Panc1 (cell line): ENCODE results near the gene ATP2B2. TPM values are rescaled to one million over a fixed set of nuclear protein-coding genes. Genes with fewer than 3 reads are reported as not detected.

ENCODE experiments used
- ATAC-seq: fragments of 200-7000 bp; cut with Tn5 transposase; 2 replicates; pipeline ENCODE4 v1.9.1; 2020; ENCODE audit warnings: mild to moderate bottlenecking, moderate library complexity
- BruUV-seq: library from RNA; stranded (reverse); fragments of 400-500 nt; replicated peaks from 2 replicates; lab custom pipeline; 2021; lab: Mats Ljungman, UMichigan
- CTCF ChIA-PET: fragments of 300-600 bp; sonication (Branson Sonifier 250); formaldehyde crosslinking; loops from one replicate; lab custom pipeline; 2022; ENCODE audit warnings: antibody characterized with exemption; lab: Charles Lee
- POLR2A ChIA-PET: fragments of 300-600 bp; sonication (Branson Sonifier 250); formaldehyde crosslinking; loops from one replicate; lab custom pipeline; 2022; ENCODE audit warnings: antibody characterized with exemption; lab: Charles Lee
- DNase-seq: peaks from one replicate; pipeline ENCODE4 v3.0.0-alpha.2; 2010; ENCODE audit warnings: low read depth, low spot score
- H3K27ac ChIP-seq: 2 replicates; pipeline ENCODE4 v1.5.1; 2011; ENCODE audit warnings: mild to moderate bottlenecking, low read length, inconsistent platforms
- H3K27me3 ChIP-seq: fragments of 200-500 bp; sonication (Bioruptor generic); 2 replicates; pipeline ENCODE4 v1.6.0; 2014; ENCODE audit warnings: low read length, inconsistent platforms; ENCODE audit not compliant: control insufficient read depth, insufficient read depth
- H3K36me3 ChIP-seq: fragments of 200-500 bp; sonication (Bioruptor generic); 2 replicates; pipeline ENCODE4 v1.5.1; 2014; ENCODE audit warnings: inconsistent platforms, mild to moderate bottlenecking, low read length, moderate library complexity; ENCODE audit not compliant: control insufficient read depth, insufficient read depth
- H3K4me1 ChIP-seq: 2 replicates; pipeline ENCODE4 v1.5.1; 2011; ENCODE audit warnings: inconsistent platforms, mild to moderate bottlenecking, low read length, moderate library complexity; ENCODE audit not compliant: control insufficient read depth, insufficient read depth
- H3K4me3 ChIP-seq, 2 experiments: 2 replicates each; pipeline ENCODE4 v1.5.1; 2011 to 2012; ENCODE audit warnings: low read depth in 2 of 2, low read length in 2 of 2, mild to moderate bottlenecking in 2 of 2, inconsistent platforms in 1 of 2, moderate library complexity in 1 of 2
- H3K9me3 ChIP-seq: fragments of 200-500 bp; sonication (Bioruptor generic); 2 replicates; pipeline ENCODE4 v1.5.1; 2014; ENCODE audit warnings: low read depth, mild to moderate bottlenecking, inconsistent platforms, low read length, moderate library complexity; ENCODE audit not compliant: control insufficient read depth, insufficient read depth
- POLR2AphosphoS5 ChIP-seq: IDR thresholded peaks from 2 replicates; pipeline ENCODE4 v1.6.1; 2012; ENCODE audit warnings: mild to moderate bottlenecking, low read depth, low read length, moderate library complexity
- SIN3A ChIP-seq: IDR thresholded peaks from 2 replicates; pipeline ENCODE4 v1.6.1; 2012; ENCODE audit warnings: low read depth, mild to moderate bottlenecking, low read length, moderate library complexity, borderline replicate concordance; ENCODE audit not compliant: insufficient read depth
- TCF7L2 ChIP-seq: IDR thresholded peaks from 2 replicates; pipeline ENCODE4 v1.6.1; 2011; ENCODE audit warnings: mild to moderate bottlenecking, low read depth, low read length, inconsistent platforms
- in situ Hi-C: cut with HindIII; loops from 2 replicates; pipeline ENCODE4 v1.10.0; 2016; ENCODE audit warnings: low sequenced_read_pairs, low pct_unique_long_range_greater_than_20kb
- intact Hi-C: fragments of 100-400 bp; cut with micrococcal nuclease; formaldehyde crosslinking; loops from one replicate; pipeline ENCODE4 v1.10.0; 2022; ENCODE audit not compliant: unreplicated experiment
- total RNA-seq: library from RNA; stranded (reverse); gene quantifications from one replicate; pipeline ENCODE4 v1.2.1, GENCODE V29; 2021; ENCODE audit not compliant: unreplicated experiment
- TF ChIP-seq, protein P1 (sequence below), 2 experiments: IDR thresholded peaks; 2 replicates each; pipeline ENCODE4 v1.6.1; 2011 to 2012; ENCODE audit warnings: low read depth in 2 of 2, control low read depth in 1 of 2, low read length in 1 of 2, mild to moderate bottlenecking in 1 of 2, moderate library complexity in 1 of 2; ENCODE audit not compliant: insufficient read depth in 1 of 2
- TF ChIP-seq, protein P2 (sequence below): fragments of 450-650 bp; IDR thresholded peaks from 2 replicates; pipeline ENCODE4 v1.5.1; 2017; ENCODE audit warnings: mild to moderate bottlenecking

ATP2B2 gene
- total RNA-seq, 1 experiment from 2014 or later, result not detected

DNA sequence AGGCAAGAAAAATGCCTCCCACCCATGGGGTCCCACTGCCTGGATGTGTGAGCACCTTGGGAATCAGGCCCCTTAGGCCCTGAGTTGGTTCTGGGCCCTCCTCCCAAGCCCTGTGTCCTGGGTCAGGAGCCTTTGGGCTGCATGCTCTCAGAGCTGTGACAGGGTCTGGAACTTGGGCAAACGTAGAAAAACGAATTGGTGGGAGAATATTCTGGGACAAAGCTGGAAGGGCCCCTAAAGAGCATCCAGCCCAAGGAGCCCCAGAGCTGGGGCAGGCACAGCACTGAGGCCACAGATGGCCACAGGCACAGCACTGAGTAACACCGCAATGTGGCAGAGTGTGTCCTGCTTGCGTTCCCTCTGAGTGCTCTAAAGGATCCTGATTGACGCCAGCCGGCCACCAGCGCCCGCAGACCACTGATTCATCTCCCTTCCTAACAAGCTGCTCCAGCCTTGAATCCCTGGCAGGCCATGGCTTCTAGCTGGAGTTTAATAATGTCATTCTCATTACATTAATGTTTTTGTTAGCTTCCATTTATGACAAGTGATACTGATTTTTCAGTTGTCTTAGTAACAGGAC lies 165.9 kb downstream of the ATP2B2 start:
- in situ Hi-C loops, result no loop called here
- DNase-seq (no peak), ATAC-seq (no peak)
- intact Hi-C loops, result no loop called here
- TF ChIP-seq SIN3A, result no peak
- TF ChIP-seq, protein P1, sequence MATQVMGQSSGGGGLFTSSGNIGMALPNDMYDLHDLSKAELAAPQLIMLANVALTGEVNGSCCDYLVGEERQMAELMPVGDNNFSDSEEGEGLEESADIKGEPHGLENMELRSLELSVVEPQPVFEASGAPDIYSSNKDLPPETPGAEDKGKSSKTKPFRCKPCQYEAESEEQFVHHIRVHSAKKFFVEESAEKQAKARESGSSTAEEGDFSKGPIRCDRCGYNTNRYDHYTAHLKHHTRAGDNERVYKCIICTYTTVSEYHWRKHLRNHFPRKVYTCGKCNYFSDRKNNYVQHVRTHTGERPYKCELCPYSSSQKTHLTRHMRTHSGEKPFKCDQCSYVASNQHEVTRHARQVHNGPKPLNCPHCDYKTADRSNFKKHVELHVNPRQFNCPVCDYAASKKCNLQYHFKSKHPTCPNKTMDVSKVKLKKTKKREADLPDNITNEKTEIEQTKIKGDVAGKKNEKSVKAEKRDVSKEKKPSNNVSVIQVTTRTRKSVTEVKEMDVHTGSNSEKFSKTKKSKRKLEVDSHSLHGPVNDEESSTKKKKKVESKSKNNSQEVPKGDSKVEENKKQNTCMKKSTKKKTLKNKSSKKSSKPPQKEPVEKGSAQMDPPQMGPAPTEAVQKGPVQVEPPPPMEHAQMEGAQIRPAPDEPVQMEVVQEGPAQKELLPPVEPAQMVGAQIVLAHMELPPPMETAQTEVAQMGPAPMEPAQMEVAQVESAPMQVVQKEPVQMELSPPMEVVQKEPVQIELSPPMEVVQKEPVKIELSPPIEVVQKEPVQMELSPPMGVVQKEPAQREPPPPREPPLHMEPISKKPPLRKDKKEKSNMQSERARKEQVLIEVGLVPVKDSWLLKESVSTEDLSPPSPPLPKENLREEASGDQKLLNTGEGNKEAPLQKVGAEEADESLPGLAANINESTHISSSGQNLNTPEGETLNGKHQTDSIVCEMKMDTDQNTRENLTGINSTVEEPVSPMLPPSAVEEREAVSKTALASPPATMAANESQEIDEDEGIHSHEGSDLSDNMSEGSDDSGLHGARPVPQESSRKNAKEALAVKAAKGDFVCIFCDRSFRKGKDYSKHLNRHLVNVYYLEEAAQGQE (IDR thresholded peaks at IDR 0.05; ENCODE audit: insufficient read depth in 1 of 2, low read depth in 2 of 2, low read length in 1 of 2), result no peak
- TF ChIP-seq, protein P2, sequence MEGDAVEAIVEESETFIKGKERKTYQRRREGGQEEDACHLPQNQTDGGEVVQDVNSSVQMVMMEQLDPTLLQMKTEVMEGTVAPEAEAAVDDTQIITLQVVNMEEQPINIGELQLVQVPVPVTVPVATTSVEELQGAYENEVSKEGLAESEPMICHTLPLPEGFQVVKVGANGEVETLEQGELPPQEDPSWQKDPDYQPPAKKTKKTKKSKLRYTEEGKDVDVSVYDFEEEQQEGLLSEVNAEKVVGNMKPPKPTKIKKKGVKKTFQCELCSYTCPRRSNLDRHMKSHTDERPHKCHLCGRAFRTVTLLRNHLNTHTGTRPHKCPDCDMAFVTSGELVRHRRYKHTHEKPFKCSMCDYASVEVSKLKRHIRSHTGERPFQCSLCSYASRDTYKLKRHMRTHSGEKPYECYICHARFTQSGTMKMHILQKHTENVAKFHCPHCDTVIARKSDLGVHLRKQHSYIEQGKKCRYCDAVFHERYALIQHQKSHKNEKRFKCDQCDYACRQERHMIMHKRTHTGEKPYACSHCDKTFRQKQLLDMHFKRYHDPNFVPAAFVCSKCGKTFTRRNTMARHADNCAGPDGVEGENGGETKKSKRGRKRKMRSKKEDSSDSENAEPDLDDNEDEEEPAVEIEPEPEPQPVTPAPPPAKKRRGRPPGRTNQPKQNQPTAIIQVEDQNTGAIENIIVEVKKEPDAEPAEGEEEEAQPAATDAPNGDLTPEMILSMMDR, result no peak
- no peak for TF ChIP-seq POLR2AphosphoS5
- TF ChIP-seq TCF7L2, result no peak
- Histone ChIP-seq H3K27me3 (no peaks in the 10 kb centered on the region), H3K36me3 (no peaks in the 10 kb centered on the region), H3K27ac (no peak overlapping the region), H3K4me1 (no peaks in the 10 kb centered on the region), H3K4me3 (no peak overlapping the region), H3K9me3 (no peaks in the 10 kb centered on the region)
- no TSS peak for BruUV-seq
- ChIA-PET CTCF (no interaction called here), POLR2A (no interaction called here)

DNA sequence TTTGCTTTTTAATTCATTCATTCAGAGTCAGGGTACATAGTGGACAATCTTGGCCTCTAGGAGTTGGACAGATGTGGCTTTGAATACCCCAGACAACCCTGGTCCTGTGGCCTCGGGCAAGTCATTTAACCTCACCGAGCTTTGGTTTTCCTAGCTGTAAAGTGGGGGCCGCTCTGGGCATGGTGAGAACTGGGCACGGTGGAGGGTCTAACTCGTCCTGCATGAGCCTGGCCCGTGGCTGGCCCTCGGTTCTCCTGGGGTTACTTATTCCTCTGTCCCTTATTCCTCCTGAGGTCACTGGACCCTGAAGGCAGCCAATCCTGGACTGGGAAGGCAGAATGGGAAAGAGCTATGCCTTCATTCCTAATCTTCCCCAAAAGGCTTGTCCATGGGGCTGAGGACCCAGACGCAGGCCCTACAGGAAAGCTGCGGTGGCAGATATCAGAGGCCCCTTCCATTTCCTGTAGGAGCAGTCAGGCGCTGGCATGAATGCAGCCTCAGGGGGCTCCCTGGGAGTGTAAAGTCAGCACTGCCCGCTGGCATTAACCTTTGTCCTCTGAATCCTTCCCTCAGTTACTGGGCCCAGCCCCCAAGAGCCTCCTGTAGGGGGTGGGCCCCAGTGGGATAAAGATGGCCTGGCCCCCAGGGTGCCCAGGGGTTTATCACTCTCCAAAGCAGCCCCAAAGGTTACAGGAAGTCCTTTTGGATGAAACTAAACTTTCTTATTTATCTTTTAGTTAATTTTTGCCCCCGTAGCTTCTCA lies 166.6 kb downstream of the ATP2B2 start:
- DNase-seq, result no peak
- BruUV-seq, result no TSS peak
- in situ Hi-C loops (no loop called here), intact Hi-C loops (no loop called here)
- CTCF ChIA-PET, result interaction anchor here (0.9 kb wide), 1 partner anchor 97 kb away, joined by 5 read pairs; no protein-coding TSS in a partner anchor
- no peak for ATAC-seq
- no peak overlapping the region for H3K27ac ChIP-seq
- H3K4me1 ChIP-seq, result no peaks in the 10 kb centered on the region
- POLR2A ChIA-PET, result interaction anchor here (0.7 kb wide), 1 partner anchor 719 kb away, joined by 13 read pairs; no protein-coding TSS in a partner anchor
- no peaks in the 10 kb centered on the region for H3K9me3 ChIP-seq
- H3K4me3 ChIP-seq, result no peak overlapping the region
- H3K36me3 ChIP-seq, result no peaks in the 10 kb centered on the region
- no peaks in the 10 kb centered on the region for H3K27me3 ChIP-seq
- TF ChIP-seq POLR2AphosphoS5 (no peak), SIN3A (no peak), TCF7L2 (no peak)
- TF ChIP-seq, protein P2, result no peak
- TF ChIP-seq, protein P1 (IDR thresholded peaks at IDR 0.05; ENCODE audit: insufficient read depth in 1 of 2, low read depth in 2 of 2, low read length in 1 of 2), result no peak
